GM23338 (cell line): ENCODE results near the gene HDAC11. TPM values are rescaled to one million over a fixed set of nuclear protein-coding genes. Genes with fewer than 3 reads are reported as not detected.

ENCODE experiments used
- ATAC-seq: fragments of 200-7000 bp; cut with Tn5 transposase; 3 replicates; pipeline ENCODE4 v1.9.1; 2020
- DNase-seq: peaks from one replicate; pipeline ENCODE4 v3.0.0-alpha.2; 2015; ENCODE audit warnings: low spot score
- H2AFZ ChIP-seq: fragments of 200-600 bp; sonication (generic); 2 replicates; pipeline ENCODE4 v1.8.0; 2016; ENCODE audit warnings: antibody characterized with exemption, mild to moderate bottlenecking, moderate library complexity
- H3F3A ChIP-seq: fragments of 200-600 bp; sonication (generic); replicated peaks from 2 replicates; pipeline ENCODE4 v1.8.0; 2017; ENCODE audit warnings: antibody characterized with exemption, mixed run types, low read depth
- H3K27ac ChIP-seq: fragments of 200-600 bp; sonication (generic); 2 replicates; pipeline ENCODE4 v1.6.1; 2016; ENCODE audit warnings: low read depth
- H3K27me3 ChIP-seq: fragments of 200-600 bp; sonication (generic); 2 replicates; pipeline ENCODE4 v1.8.0; 2016; ENCODE audit warnings: mild to moderate bottlenecking, mixed run types, moderate library complexity; ENCODE audit not compliant: insufficient read depth
- H3K36me3 ChIP-seq: fragments of 200-600 bp; sonication (generic); 2 replicates; pipeline ENCODE4 v1.8.0; 2016; ENCODE audit warnings: mild to moderate bottlenecking; ENCODE audit not compliant: insufficient read depth
- H3K4me1 ChIP-seq: fragments of 200-600 bp; sonication (generic); 2 replicates; pipeline ENCODE4 v1.8.0; 2016; ENCODE audit warnings: mild to moderate bottlenecking, moderate library complexity; ENCODE audit not compliant: insufficient read depth
- H3K4me2 ChIP-seq: fragments of 200-600 bp; sonication (generic); 2 replicates; pipeline ENCODE4 v1.7.1; 2017; ENCODE audit warnings: mixed run types
- H3K4me3 ChIP-seq: fragments of 200-600 bp; sonication (generic); 2 replicates; pipeline ENCODE4 v1.6.1; 2016; ENCODE audit warnings: mixed run types
- H3K79me2 ChIP-seq: fragments of 200-600 bp; sonication (generic); replicated peaks from 2 replicates; pipeline ENCODE4 v1.8.0; 2017; ENCODE audit warnings: mild to moderate bottlenecking; ENCODE audit not compliant: insufficient read depth
- H3K9me2 ChIP-seq: fragments of 200-600 bp; sonication (generic); 2 replicates; pipeline ENCODE4 v1.8.0; 2017; ENCODE audit not compliant: insufficient read depth
- H4K20me1 ChIP-seq: fragments of 200-600 bp; sonication (generic); replicated peaks from 2 replicates; pipeline ENCODE4 v1.8.0; 2017; ENCODE audit warnings: mild to moderate bottlenecking; ENCODE audit not compliant: insufficient read depth
- H3K27ac Mint-ChIP-seq: 2 replicates; pipeline ENCODE4 v1.8.0; 2020; ENCODE audit warnings: inconsistent platforms, mild to moderate bottlenecking, moderate library complexity, mixed read lengths
- H3K27me3 Mint-ChIP-seq: 3 replicates; pipeline ENCODE4 v1.8.0; 2022; ENCODE audit warnings: low read depth, mild to moderate bottlenecking, moderate library complexity, mixed read lengths, inconsistent platforms; ENCODE audit not compliant: insufficient read depth, poor library complexity
- H3K36me3 Mint-ChIP-seq: 3 replicates; pipeline ENCODE4 v1.8.0; 2021; ENCODE audit warnings: low read depth, mild to moderate bottlenecking, inconsistent platforms, moderate library complexity, mixed read lengths
- H3K4me1 Mint-ChIP-seq: 3 replicates; pipeline ENCODE4 v1.8.0; 2020; ENCODE audit warnings: mild to moderate bottlenecking, inconsistent platforms, mixed read lengths
- H3K4me3 Mint-ChIP-seq: 3 replicates; pipeline ENCODE4 v1.8.0; 2021; ENCODE audit warnings: moderate library complexity, mild to moderate bottlenecking, inconsistent platforms, mixed read lengths
- H3K9me3 Mint-ChIP-seq: 3 replicates; pipeline ENCODE4 v1.8.0; 2020; ENCODE audit warnings: moderate library complexity, mild to moderate bottlenecking, inconsistent platforms, mixed read lengths
- CREB1 ChIP-seq: fragments of 250-450 bp; sonication (Bioruptor Pico); IDR thresholded peaks from 2 replicates; pipeline ENCODE4 v1.5.0; 2020; ENCODE audit warnings: low read depth, mild to moderate bottlenecking, moderate library complexity
- CTCF ChIP-seq, 2 experiments: fragments of 200-600 bp in 1 of 2; sonication (generic) in 1 of 2; conservative IDR thresholded peaks; 2 replicates each; pipeline versions ENCODE4 v1.5.1 to v1.6.1; 2016 to 2017; ENCODE audit warnings: antibody characterized with exemption in 2 of 2, low read depth in 2 of 2, mild to moderate bottlenecking in 2 of 2, moderate library complexity in 1 of 2
- ETS1 ChIP-seq: IDR thresholded peaks from 2 replicates; pipeline ENCODE4 v1.6.1; 2016; ENCODE audit warnings: antibody characterized with exemption
- EZH2 ChIP-seq: fragments of 200-600 bp; sonication (generic); IDR thresholded peaks from one replicate; pipeline ENCODE4 v1.8.0; 2017; ENCODE audit warnings: antibody characterized with exemption, mild to moderate bottlenecking, low read depth; ENCODE audit not compliant: unreplicated experiment
- EZH2phosphoT487 ChIP-seq: fragments of 200-600 bp; sonication (generic); IDR thresholded peaks from one replicate; pipeline ENCODE4 v1.8.1; 2018; ENCODE audit warnings: antibody characterized with exemption; ENCODE audit not compliant: unreplicated experiment
- JUNB ChIP-seq: IDR thresholded peaks from one replicate; pipeline ENCODE4 v1.6.1; 2016; ENCODE audit warnings: antibody characterized with exemption; ENCODE audit not compliant: unreplicated experiment
- NANOG ChIP-seq: IDR thresholded peaks from 2 replicates; pipeline ENCODE4 v1.6.1; 2016; ENCODE audit warnings: antibody characterized with exemption, borderline replicate concordance
- POLR2AphosphoS5 ChIP-seq: IDR thresholded peaks from 2 replicates; pipeline ENCODE4 v1.6.1; 2016; ENCODE audit warnings: antibody characterized with exemption, low read depth
- REST ChIP-seq: IDR thresholded peaks from one replicate; pipeline ENCODE4 v1.6.1; 2018; ENCODE audit warnings: antibody characterized with exemption; ENCODE audit not compliant: unreplicated experiment
- STAT1 ChIP-seq: IDR thresholded peaks from one replicate; pipeline ENCODE4 v1.6.1; 2016; ENCODE audit warnings: antibody characterized with exemption; ENCODE audit not compliant: unreplicated experiment
- ZNF114 ChIP-seq: fragments of 250-450 bp; sonication (Bioruptor Pico); IDR thresholded peaks from 2 replicates; pipeline ENCODE4 v1.5.0; 2020; ENCODE audit warnings: mild to moderate bottlenecking, moderate library complexity
- ZNF331 ChIP-seq: fragments of 250-450 bp; sonication (Bioruptor Pico); IDR thresholded peaks from 2 replicates; pipeline ENCODE4 v1.5.0; 2020; ENCODE audit warnings: low read depth, mild to moderate bottlenecking, moderate library complexity
- polyA plus RNA-seq: library from polyadenylated mRNA; unstranded; fragments of >200 nt; fragmentation: Nextera tagmentation; extraction: Ambion mirVana; gene quantifications from 2 replicates; pipeline ENCODE4 v1.2.1, GENCODE V29; 2016
- total RNA-seq: library from RNA; depleted of rRNA; stranded (reverse); fragments of >200 nt; shearing (Covaris generic); gene quantifications from 2 replicates; pipeline ENCODE4 v1.2.3, GENCODE V29; 2014

HDAC11 gene
- total and polyA plus RNA-seq, 2 experiments from 2014 or later: 5.4 to 15.8 TPM

GRCh38 chr3:13465236-13465873 is 14.8 kb upstream of the HDAC11 start (continued):
- TF ChIP-seq REST (no peak), CTCF (conservative IDR thresholded peaks at IDR 0.05; ENCODE audit: low read depth in 2 of 2) (no peak), ZNF114 (CRISPR knock-in tag) (no peak), NANOG (no peak), EZH2 (no peak), ETS1 (no peak), CREB1 (CRISPR knock-in tag) (no peak), EZH2phosphoT487 (no peak), ZNF331 (CRISPR knock-in tag) (no peak)

- no peaks in the 10 kb centered on the region for H3K36me3 Mint-ChIP-seq
- TF ChIP-seq ZNF114 (CRISPR knock-in tag): no peak
- TF ChIP-seq NANOG: no peak
- TF ChIP-seq REST: no peak
- TF ChIP-seq ZNF331 (CRISPR knock-in tag): no peak
- TF ChIP-seq CREB1 (CRISPR knock-in tag): no peak
- TF ChIP-seq STAT1: no peak
- TF ChIP-seq JUNB: no peak
- no peak for TF ChIP-seq CTCF (conservative IDR thresholded peaks at IDR 0.05; ENCODE audit: low read depth in 2 of 2)
- TF ChIP-seq EZH2phosphoT487: no peak
- TF ChIP-seq POLR2AphosphoS5: no peak
- TF ChIP-seq EZH2: no peak
Observed at GRCh38 chr3:13466781-13467180, 13.3 kb upstream of the HDAC11 start.

More at GRCh38 chr3:13466781-13467180, 13.3 kb upstream of the HDAC11 start:
- Histone ChIP-seq H3K9me2 (no peaks in the 10 kb centered on the region), H3K36me3 (no peaks in the 10 kb centered on the region), H3K4me2 (no peak overlapping the region), H2AFZ (no peak overlapping the region), H3K27ac (no peak overlapping the region), H3K27me3 (no peaks in the 10 kb centered on the region), H3K4me3 (no peak overlapping the region), H4K20me1 (no peaks in the 10 kb centered on the region), H3K4me1 (0 out of 2 replicates have a peak, but pooled peaks cover 5% of the 10 kb centered on the region), H3K79me2 (no peaks in the 10 kb centered on the region), H3F3A (no peaks in the 10 kb centered on the region)
- ATAC-seq (no peak), DNase-seq (no peak)
- no peak overlapping the region for H3K4me3 Mint-ChIP-seq
- no peak overlapping the region for H3K27ac Mint-ChIP-seq
- peaks cover 16% of the 10 kb centered on the region for H3K4me1 Mint-ChIP-seq
- no peaks in the 10 kb centered on the region for H3K9me3 Mint-ChIP-seq
- H3K27me3 Mint-ChIP-seq: peaks cover 17% of the 10 kb centered on the region
